Lung (tissue), 12 donors: Measurements from ENCODE around the gene PGM2. TPM values are rescaled to one million over a fixed set of nuclear protein-coding genes. Genes with fewer than 3 reads are reported as not detected.

ENCODE experiments used
- ATAC-seq: fragments of 200-7000 bp; cut with Tn5 transposase; one replicate; pipeline ENCODE4 v1.9.1; 2020; ENCODE audit warnings: moderate number of reproducible peaks; ENCODE audit not compliant: insufficient read depth, low FRiP score
- DNase-seq, 3 donors: peaks; one replicate each; pipeline ENCODE4 v3.0.0-alpha.2; 2013 to 2017
- H3K27ac ChIP-seq, 2 donors: one replicate each; pipeline ENCODE4 v1.5.1; 2013; ENCODE audit warnings: mild to moderate bottlenecking in 2 of 2, moderate library complexity in 2 of 2, control low read depth in 1 of 2, inconsistent platforms in 1 of 2, low read depth in 1 of 2, low read length in 1 of 2
- H3K27me3 ChIP-seq, 3 donors: one replicate each; pipeline ENCODE4 v1.5.1; 2013; ENCODE audit warnings: low read length in 2 of 3; ENCODE audit not compliant: control insufficient read depth in 3 of 3, insufficient read depth in 3 of 3
- H3K36me3 ChIP-seq, 4 donors: one replicate each; pipeline ENCODE4 v1.5.1; 2013; ENCODE audit warnings: low read length in 4 of 4, mild to moderate bottlenecking in 1 of 4, moderate library complexity in 1 of 4; ENCODE audit not compliant: control insufficient read depth in 4 of 4, insufficient read depth in 4 of 4
- H3K4me1 ChIP-seq, 5 donors: one replicate each; pipeline ENCODE4 v1.5.1; 2013; ENCODE audit warnings: low read length in 5 of 5, mild to moderate bottlenecking in 2 of 5, moderate library complexity in 1 of 5; ENCODE audit not compliant: control insufficient read depth in 5 of 5, insufficient read depth in 5 of 5
- H3K4me3 ChIP-seq: one replicate; pipeline ENCODE4 v1.5.1; 2013; ENCODE audit warnings: mild to moderate bottlenecking, control low read depth, moderate library complexity
- H3K9ac ChIP-seq, 2 donors: one replicate each; pipeline ENCODE4 v1.5.1; 2013; ENCODE audit warnings: low read length in 2 of 2, control low read depth in 1 of 2; ENCODE audit not compliant: insufficient read depth in 1 of 2
- H3K9me3 ChIP-seq, 4 donors: one replicate each; pipeline ENCODE4 v1.5.1; 2013; ENCODE audit warnings: low read length in 3 of 4, mild to moderate bottlenecking in 1 of 4, moderate library complexity in 1 of 4; ENCODE audit not compliant: control insufficient read depth in 4 of 4, insufficient read depth in 3 of 4
- WGBS, 2 donors: extraction: QIAGEN DNeasy Blood & Tissue Kit; methylation state at CpG; one replicate each; pipeline ENCODE4 v1.1.7; 2013; 5-methylcytosine and 5-hydroxymethylcytosine counted together
- polyA plus RNA-seq, 2 donors: library from polyadenylated mRNA; stranded (reverse); fragments of 200-250 nt; gene quantifications; one replicate each; pipeline ENCODE4 v1.2.1, GENCODE V29; 2013
- total RNA-seq, 2 donors: library from RNA; depleted of rRNA in 1 of 2; stranded (reverse); fragments of >200 nt in 1 of 2; gene quantifications; one replicate each; pipeline ENCODE4 v1.2.1, GENCODE V29; 2014 to 2021
- TF ChIP-seq, protein P1 (sequence below): IDR thresholded peaks from 2 replicates; pipeline ENCODE4 v1.5.1; 2012; ENCODE audit warnings: mild to moderate bottlenecking; ENCODE audit errors: control extremely low read depth, extremely low read depth
- donor health status: control.
- donor health status: control.
- donor health status: Bipolar disorder and iron deficiency.
- donor health status: healthy.
- donor health status: DM: yes; HTN: yes; CAD: no.

PGM2 gene
- total and polyA plus RNA-seq, 4 donors = 4.8 to 28.9 (median 18.4) TPM

DNA sequence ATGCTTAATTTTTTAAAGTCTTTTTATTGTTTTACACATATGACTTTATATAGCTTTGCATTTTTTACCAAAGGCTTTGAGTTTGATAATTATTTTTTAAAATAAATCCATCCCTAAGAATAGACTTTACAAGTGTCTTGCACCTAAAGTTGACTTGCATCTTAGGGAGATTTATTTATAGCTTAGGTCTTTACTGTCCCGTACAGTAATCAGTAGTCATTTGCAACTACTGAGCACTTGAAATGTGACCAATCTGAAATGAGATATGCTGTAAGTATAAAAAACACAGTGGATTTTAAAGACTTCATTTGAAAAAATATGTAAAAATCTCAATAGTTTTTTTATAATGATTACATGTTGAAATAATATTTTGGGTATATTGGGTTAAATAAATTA is 83.6 kb downstream of the PGM2 start:
- Histone ChIP-seq H3K27ac (no peak overlapping the region), H3K9ac (no peak overlapping the region), H3K36me3 (peaks cover 0 to 4% (median 0%) of the 10 kb centered on the region in 4 donors), H3K4me1 (peaks cover 0 to 16% (median 0%) of the 10 kb centered on the region in 5 donors), H3K4me3 (no peak overlapping the region), H3K27me3 (no peaks in the 10 kb centered on the region), H3K9me3 (no peaks in the 10 kb centered on the region)
- TF ChIP-seq, protein P1, sequence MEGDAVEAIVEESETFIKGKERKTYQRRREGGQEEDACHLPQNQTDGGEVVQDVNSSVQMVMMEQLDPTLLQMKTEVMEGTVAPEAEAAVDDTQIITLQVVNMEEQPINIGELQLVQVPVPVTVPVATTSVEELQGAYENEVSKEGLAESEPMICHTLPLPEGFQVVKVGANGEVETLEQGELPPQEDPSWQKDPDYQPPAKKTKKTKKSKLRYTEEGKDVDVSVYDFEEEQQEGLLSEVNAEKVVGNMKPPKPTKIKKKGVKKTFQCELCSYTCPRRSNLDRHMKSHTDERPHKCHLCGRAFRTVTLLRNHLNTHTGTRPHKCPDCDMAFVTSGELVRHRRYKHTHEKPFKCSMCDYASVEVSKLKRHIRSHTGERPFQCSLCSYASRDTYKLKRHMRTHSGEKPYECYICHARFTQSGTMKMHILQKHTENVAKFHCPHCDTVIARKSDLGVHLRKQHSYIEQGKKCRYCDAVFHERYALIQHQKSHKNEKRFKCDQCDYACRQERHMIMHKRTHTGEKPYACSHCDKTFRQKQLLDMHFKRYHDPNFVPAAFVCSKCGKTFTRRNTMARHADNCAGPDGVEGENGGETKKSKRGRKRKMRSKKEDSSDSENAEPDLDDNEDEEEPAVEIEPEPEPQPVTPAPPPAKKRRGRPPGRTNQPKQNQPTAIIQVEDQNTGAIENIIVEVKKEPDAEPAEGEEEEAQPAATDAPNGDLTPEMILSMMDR = no peak
- no peak for DNase-seq
- WGBS, 2 donors = 88 to 91% methylated on average over 1 of the region's 1 CpG
- no peak for ATAC-seq

Other genes with a start within 250 kb of the PGM2 start
- 10 to 100 TPM; 33.5 to 47.4 TPM for gene RELL1, start 140.3 kb upstream of the PGM2 start, total RNA-seq
- gene RELL1, start 140.3 kb upstream of the PGM2 start, polyA plus RNA-seq = 1 to 10 TPM; 1.8 to 7.7 TPM
- gene TBC1D1, start 64.4 kb downstream of the PGM2 start, total RNA-seq = 10 to 100 TPM; 53.4 to 71.1 TPM
- gene TBC1D1, start 64.4 kb downstream of the PGM2 start, polyA plus RNA-seq = 10 to 100 TPM; 23.6 to 34.3 TPM
- gene PTTG2, start 133.7 kb downstream of the PGM2 start, total RNA-seq = under 1 TPM in 1 of 2 donors, not detected in 1; 0.52 TPM
- under 1 TPM in 1 of 2 donors, not detected in 1; 0.11 TPM for gene PTTG2, start 133.7 kb downstream of the PGM2 start, polyA plus RNA-seq